GM18867 (cell line): Measurements from ENCODE around the gene TXNDC11.
"Not testable (repeated sequence)": the region's sequence is repeated elsewhere in the genome, so short reads cannot be mapped to it uniquely, and the experiment has no call there.

Experiments used
- ATAC-seq: cut with Tn5 transposase; IDR thresholded peaks from one replicate; pipeline ENCODE4 v1.9.1; 2021; ENCODE audit warnings: mild to moderate bottlenecking, moderate library complexity; ENCODE audit not compliant: unreplicated experiment

TXNDC11 gene

GRCh38 chr16:11742536-11743307 is at the start of gene TXNDC11:
TSS of gene TXNDC11 (minus strand) at chr16:11742857. CDS start at chr16:11742730, 127 bp downstream.
- peak; percentile 88 for ATAC-seq

- no peak for ATAC-seq
Observed at GRCh38 chr16:11791144-11791828, 48.6 kb upstream of the TXNDC11 start.

- no peak for ATAC-seq
Observed at GRCh38 chr16:11788914-11789313, 46.3 kb upstream of the TXNDC11 start.

- not testable (repeated sequence) for ATAC-seq
Observed at GRCh38 chr16:11784980-11785599, 42.4 kb upstream of the TXNDC11 start.

- ATAC-seq: not testable (repeated sequence)
Observed at GRCh38 chr16:11784381-11784780, 41.7 kb upstream of the TXNDC11 start.

GRCh38 chr16:11784038-11784369 is 41.3 kb upstream of the TXNDC11 start:
- no peak for ATAC-seq

GRCh38 chr16:11783319-11784037 is 40.8 kb upstream of the TXNDC11 start:
- ATAC-seq: peak; percentile 63

- ATAC-seq: no peak
Observed at GRCh38 chr16:11781773-11782172, 39.1 kb upstream of the TXNDC11 start.

GRCh38 chr16:11780991-11781680 is 38.5 kb upstream of the TXNDC11 start:
- ATAC-seq: no peak

GRCh38 chr16:11779074-11779473 is 36.4 kb upstream of the TXNDC11 start:
- ATAC-seq: no peak

GRCh38 chr16:11774065-11774626 is 31.5 kb upstream of the TXNDC11 start:
- ATAC-seq: peak; percentile 52

GRCh38 chr16:11768849-11769248 is 26.2 kb upstream of the TXNDC11 start:
- no peak for ATAC-seq

- ATAC-seq: no peak
Observed at GRCh38 chr16:11762431-11762830, 19.8 kb upstream of the TXNDC11 start.

- no peak for ATAC-seq
Observed at GRCh38 chr16:11759997-11760396, 17.3 kb upstream of the TXNDC11 start.

GRCh38 chr16:11759163-11759834 is 16.6 kb upstream of the TXNDC11 start:
- no peak for ATAC-seq

GRCh38 chr16:11757671-11758545 is 15.3 kb upstream of the TXNDC11 start:
- ATAC-seq: no peak

- ATAC-seq: no peak
Observed at GRCh38 chr16:11756248-11756647, 13.6 kb upstream of the TXNDC11 start.

- no peak for ATAC-seq
Observed at GRCh38 chr16:11755022-11755760, 12.5 kb upstream of the TXNDC11 start.
